Esophagus muscularis mucosa (tissue), 4 donors: ENCODE measurements around the gene TLNRD1. TPM values are rescaled to one million over a fixed set of nuclear protein-coding genes. Genes with fewer than 3 reads are reported as not detected.
A peak's percentile ranks its signal among the peaks of the same experiment; 100 is the strongest.

Experiments
- DNase-seq: peaks from one replicate; pipeline ENCODE4 v3.0.0-alpha.2; 2017; ENCODE audit errors: extremely low spot score
- H3K27ac ChIP-seq, 4 donors: fragments of 200-600 bp; sonication (generic); replicated peaks in 1 of 4; 1 replicate in 3 of 4; 2 replicates in 1 of 4; pipeline ENCODE4 v1.5.1; 2016 to 2019; ENCODE audit warnings: mild to moderate bottlenecking in 1 of 4
- H3K27me3 ChIP-seq, 4 donors: fragments of 200-600 bp; sonication (generic); one replicate each; pipeline versions ENCODE4 v1.5.1 to v1.6.0; 2016 to 2019
- H3K36me3 ChIP-seq, 4 donors: fragments of 200-600 bp; sonication (generic); one replicate each; pipeline ENCODE4 v1.5.1; 2016 to 2019
- H3K4me1 ChIP-seq, 4 donors: fragments of 200-600 bp; sonication (generic); one replicate each; pipeline ENCODE4 v1.5.1; 2016 to 2019
- H3K4me3 ChIP-seq, 4 donors: fragments of 200-600 bp; sonication (generic); 1 replicate in 2 of 4; 2 replicates in 2 of 4; pipeline ENCODE4 v1.5.1; 2016 to 2019; ENCODE audit warnings: mild to moderate bottlenecking in 4 of 4, moderate library complexity in 1 of 4
- H3K9me3 ChIP-seq, 4 donors: fragments of 200-600 bp; sonication (generic); 1 replicate in 3 of 4; 2 replicates in 1 of 4; pipeline ENCODE4 v1.5.1; 2016 to 2019
- EP300 ChIP-seq: sonication (generic); formaldehyde crosslinking; IDR thresholded peaks from one replicate; pipeline ENCODE4 v1.6.1; 2017; ENCODE audit warnings: antibody characterized with exemption
- POLR2A ChIP-seq: fragments of 450-650 bp; IDR thresholded peaks from one replicate; pipeline ENCODE4 v1.6.1; 2017; ENCODE audit warnings: antibody characterized with exemption, moderate library complexity, mild to moderate bottlenecking, low read depth
- POLR2AphosphoS5 ChIP-seq, 2 donors: sonication (generic); formaldehyde crosslinking; IDR thresholded peaks; one replicate each; pipeline ENCODE4 v1.6.1; 2017; ENCODE audit warnings: antibody characterized with exemption in 2 of 2
- WGBS: methylation state at CpG from one replicate; pipeline ENCODE4 v1.1.5; 2018; 5-methylcytosine and 5-hydroxymethylcytosine counted together
- intact Hi-C: fragments of 100-400 bp; cut with DNase I; formaldehyde crosslinking; loops from one replicate; pipeline ENCODE4 v1.15.1; 2023
- total RNA-seq, 4 donors: library from RNA; depleted of rRNA; stranded (reverse); fragments of >200 nt; gene quantifications; one replicate each; pipeline versions ENCODE4 v1.1.0 to v1.2.1, GENCODE V29; 2016
- TF ChIP-seq, protein P1 (sequence below), 3 experiments: fragments of 200-600 bp in 2 of 3; fragments of 450-650 bp in 1 of 3; sonication (generic) in 2 of 3; IDR thresholded peaks; one replicate each; pipeline ENCODE4 v1.5.1; 2017 to 2019; ENCODE audit warnings: antibody characterized with exemption in 3 of 3, mild to moderate bottlenecking in 2 of 3, moderate library complexity in 1 of 3

Gene TLNRD1
- total RNA-seq, 4 donors from 2014 or later = 15.8 to 45.7 (median 33.1) TPM

DNA sequence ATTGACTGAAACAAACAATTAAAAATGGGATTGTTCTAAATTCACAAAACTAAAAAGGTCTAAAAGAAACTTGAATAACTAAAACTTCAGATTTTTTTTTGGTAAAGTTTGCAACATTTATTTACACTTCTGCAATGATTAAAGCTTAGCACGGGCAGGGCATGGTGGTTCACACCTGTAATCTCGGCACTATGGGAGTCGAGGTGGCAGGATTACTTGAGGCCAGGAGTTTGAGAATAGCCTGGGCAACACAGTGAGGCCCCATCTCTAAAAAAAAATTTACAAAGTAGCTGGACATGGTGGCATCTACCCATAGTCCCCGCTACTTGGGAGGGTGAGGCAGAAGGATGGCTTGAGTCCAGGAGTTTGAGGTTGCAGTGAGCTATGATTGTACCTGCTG lies 31.6 kb downstream of the TLNRD1 start:
- intact Hi-C loops = loop anchor here (10.0 kb wide), 1 partner anchor 58 kb away; no protein-coding TSS in a partner anchor
- no peak for DNase-seq
- no peaks in the 10 kb centered on the region for H3K9me3 ChIP-seq
- no peak for TF ChIP-seq EP300
- TF ChIP-seq, protein P1, sequence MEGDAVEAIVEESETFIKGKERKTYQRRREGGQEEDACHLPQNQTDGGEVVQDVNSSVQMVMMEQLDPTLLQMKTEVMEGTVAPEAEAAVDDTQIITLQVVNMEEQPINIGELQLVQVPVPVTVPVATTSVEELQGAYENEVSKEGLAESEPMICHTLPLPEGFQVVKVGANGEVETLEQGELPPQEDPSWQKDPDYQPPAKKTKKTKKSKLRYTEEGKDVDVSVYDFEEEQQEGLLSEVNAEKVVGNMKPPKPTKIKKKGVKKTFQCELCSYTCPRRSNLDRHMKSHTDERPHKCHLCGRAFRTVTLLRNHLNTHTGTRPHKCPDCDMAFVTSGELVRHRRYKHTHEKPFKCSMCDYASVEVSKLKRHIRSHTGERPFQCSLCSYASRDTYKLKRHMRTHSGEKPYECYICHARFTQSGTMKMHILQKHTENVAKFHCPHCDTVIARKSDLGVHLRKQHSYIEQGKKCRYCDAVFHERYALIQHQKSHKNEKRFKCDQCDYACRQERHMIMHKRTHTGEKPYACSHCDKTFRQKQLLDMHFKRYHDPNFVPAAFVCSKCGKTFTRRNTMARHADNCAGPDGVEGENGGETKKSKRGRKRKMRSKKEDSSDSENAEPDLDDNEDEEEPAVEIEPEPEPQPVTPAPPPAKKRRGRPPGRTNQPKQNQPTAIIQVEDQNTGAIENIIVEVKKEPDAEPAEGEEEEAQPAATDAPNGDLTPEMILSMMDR (IDR thresholded peaks at IDR 0.05) = no peak
- TF ChIP-seq POLR2A = no peak
- TF ChIP-seq POLR2AphosphoS5 (IDR thresholded peaks at IDR 0.05) = no peak
- H3K27ac ChIP-seq = no peak overlapping the region
- no peaks in the 10 kb centered on the region for H3K27me3 ChIP-seq
- H3K4me1 ChIP-seq = peaks cover 11 to 17% (median 13%) of the 10 kb centered on the region in 4 donors
- WGBS = 92% methylated on average over 4 of the region's 4 CpGs
- no peak overlapping the region for H3K4me3 ChIP-seq
- no peaks in the 10 kb centered on the region for H3K36me3 ChIP-seq

DNA sequence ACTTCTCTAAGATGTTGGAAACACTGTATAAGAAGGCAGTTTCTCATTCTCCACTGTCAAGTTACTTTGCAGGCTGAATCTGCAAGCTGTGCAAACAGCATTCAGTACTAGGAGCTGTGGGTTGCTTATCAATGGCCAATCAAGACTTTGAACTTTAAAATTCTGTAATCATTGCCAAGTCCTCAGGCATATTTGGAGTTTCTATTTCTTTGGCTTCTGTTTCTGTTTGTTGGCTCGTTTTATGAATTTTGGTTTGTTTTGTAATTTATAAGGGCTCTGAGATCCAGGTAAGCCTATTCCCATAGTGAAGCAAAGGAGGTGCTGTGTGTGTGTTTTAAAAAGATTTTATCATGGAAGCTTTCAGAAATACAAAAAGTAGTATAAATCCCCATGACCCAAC lies 32.1 kb downstream of the TLNRD1 start:
- intact Hi-C loops = loop anchor here (10.0 kb wide), 1 partner anchor 58 kb away; no protein-coding TSS in a partner anchor
- H3K9me3 ChIP-seq = no peaks in the 10 kb centered on the region
- TF ChIP-seq POLR2A = no peak
- TF ChIP-seq, protein P1 (IDR thresholded peaks at IDR 0.05) = no peak
- no peak for TF ChIP-seq POLR2AphosphoS5 (IDR thresholded peaks at IDR 0.05)
- TF ChIP-seq EP300 = no peak
- no peaks in the 10 kb centered on the region for H3K27me3 ChIP-seq
- H3K4me1 ChIP-seq = peaks cover 11 to 17% (median 13%) of the 10 kb centered on the region in 4 donors
- DNase-seq = no peak
- WGBS = 80% methylated on average over 1 of the region's 1 CpG
- H3K36me3 ChIP-seq = no peaks in the 10 kb centered on the region
- H3K4me3 ChIP-seq = no peak overlapping the region
- no peak overlapping the region for H3K27ac ChIP-seq

DNA sequence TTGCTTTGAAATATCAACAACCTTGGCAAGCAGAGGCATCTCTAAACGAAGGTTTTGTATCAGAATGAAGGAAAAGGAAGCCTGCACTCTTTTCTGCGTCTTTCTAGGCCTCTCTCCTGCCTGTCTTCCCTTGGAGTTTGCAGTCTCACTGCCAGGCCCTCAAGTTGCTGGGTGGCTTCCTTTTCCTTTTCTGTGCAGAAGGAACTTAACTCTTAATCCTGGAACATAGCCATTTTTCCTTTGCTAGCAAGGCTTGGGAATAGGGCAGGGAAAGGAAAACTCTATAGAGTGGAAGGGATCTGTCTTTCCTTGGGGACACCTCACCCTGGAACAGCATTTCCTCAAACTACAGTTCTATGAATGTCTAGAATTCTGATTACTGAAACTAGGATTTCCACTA lies 32.8 kb downstream of the TLNRD1 start:
- intact Hi-C loops = loop anchor here (10.0 kb wide), 1 partner anchor 59 kb away; no protein-coding TSS in a partner anchor
- no peak for DNase-seq
- Histone ChIP-seq H3K4me3 (no peak overlapping the region), H3K4me1 (peaks cover 11 to 21% (median 16%) of the 10 kb centered on the region in 4 donors), H3K27me3 (no peaks in the 10 kb centered on the region), H3K9me3 (no peaks in the 10 kb centered on the region), H3K27ac (peak overlapping the region in 2 of 4 donors; percentile 8 to 35), H3K36me3 (no peaks in the 10 kb centered on the region)
- 18% methylated on average over 2 of the region's 2 CpGs for WGBS
- TF ChIP-seq POLR2AphosphoS5 (IDR thresholded peaks at IDR 0.05) (no peak), EP300 (no peak), POLR2A (no peak)
- TF ChIP-seq, protein P1 (IDR thresholded peaks at IDR 0.05) = no peak

DNA sequence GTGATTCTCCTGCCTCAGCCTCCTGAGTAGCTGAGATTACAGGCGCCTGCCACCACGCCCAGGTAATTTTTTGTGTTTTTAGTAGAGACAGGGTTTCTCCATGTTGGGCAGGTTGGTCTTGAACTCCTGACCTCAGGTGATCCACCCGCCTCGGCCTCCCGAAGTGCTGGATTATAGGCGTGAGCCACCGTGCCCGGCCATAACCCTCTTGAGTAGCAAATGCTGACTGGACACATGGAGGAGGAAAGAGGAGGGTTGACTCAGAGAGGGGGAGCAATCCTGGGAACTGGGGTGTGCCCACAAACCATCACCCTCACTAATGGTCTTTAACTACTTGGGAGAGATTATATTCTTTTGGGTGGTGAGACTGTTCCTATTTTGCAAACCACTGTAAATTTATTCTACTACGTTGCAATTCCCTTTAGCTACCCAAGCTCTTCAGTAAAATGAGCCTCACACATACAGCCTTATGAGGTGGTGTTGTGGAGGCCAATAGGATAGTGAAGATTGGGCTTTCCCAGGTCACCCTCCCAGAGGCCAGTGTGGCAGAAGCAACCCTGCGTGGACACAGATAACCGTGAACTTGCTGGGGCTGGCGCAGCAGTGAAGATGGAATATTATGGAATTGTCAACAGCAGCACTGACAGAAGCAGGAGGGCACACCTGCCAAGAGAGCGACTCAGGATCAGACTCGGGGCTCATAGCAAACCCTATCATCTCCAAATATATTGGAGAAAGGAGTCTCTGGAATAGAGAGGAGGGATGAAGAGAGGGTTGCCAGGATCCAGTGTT lies 37.4 kb downstream of the TLNRD1 start:
- Histone ChIP-seq H3K4me3 (no peak overlapping the region), H3K4me1 (peaks cover 5 to 25% (median 14%) of the 10 kb centered on the region in 4 donors), H3K9me3 (no peaks in the 10 kb centered on the region), H3K27me3 (no peaks in the 10 kb centered on the region), H3K36me3 (no peaks in the 10 kb centered on the region), H3K27ac (peak overlapping the region in 1 of 4 donors; percentile 12)
- WGBS = 95% methylated on average over 14 of the region's 14 CpGs
- TF ChIP-seq EP300 (no peak), POLR2AphosphoS5 (IDR thresholded peaks at IDR 0.05) (no peak), POLR2A (no peak)
- TF ChIP-seq, protein P1 (IDR thresholded peaks at IDR 0.05) = no peak
- intact Hi-C loops = loop anchor here (10.0 kb wide), 1 partner anchor 63 kb away; no protein-coding TSS in a partner anchor
- DNase-seq = no peak
